NCI-H1105 treated with DMSO at 0.1 percent for 48 hours (cell line): ENCODE results near the gene MPP3.
"Not testable (repeated sequence)": the region's sequence is repeated elsewhere in the genome, so short reads cannot be mapped to it uniquely, and the experiment has no call there.

Experiments
- DNase-seq: peaks from one replicate; lab custom pipeline; 2025; lab: John Stamatoyannopoulos, UW

Gene MPP3

DNA sequence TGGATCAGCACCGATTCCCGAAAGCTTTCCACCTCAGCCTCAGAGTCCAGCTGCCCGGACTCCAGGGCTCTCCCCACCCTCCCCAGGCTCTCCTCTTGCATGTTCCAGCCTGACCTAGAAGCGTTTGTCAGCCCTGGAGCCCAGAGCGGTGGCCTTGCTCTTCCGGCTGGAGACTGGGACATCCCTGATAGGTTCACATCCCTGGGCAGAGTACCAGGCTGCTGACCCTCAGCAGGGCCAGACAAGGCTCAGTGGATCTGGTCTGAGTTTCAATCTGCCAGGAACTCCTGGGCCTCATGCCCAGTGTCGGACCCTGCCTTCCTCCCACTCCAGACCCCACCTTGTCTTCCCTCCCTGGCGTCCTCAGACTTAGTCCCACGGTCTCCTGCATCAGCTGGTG lies 29.0 kb upstream of the MPP3 start:
- DNase-seq: no peak

- no peak for DNase-seq
Observed at GRCh38 chr17:43860927-43861622, 28.1 kb upstream of the MPP3 start.

DNA sequence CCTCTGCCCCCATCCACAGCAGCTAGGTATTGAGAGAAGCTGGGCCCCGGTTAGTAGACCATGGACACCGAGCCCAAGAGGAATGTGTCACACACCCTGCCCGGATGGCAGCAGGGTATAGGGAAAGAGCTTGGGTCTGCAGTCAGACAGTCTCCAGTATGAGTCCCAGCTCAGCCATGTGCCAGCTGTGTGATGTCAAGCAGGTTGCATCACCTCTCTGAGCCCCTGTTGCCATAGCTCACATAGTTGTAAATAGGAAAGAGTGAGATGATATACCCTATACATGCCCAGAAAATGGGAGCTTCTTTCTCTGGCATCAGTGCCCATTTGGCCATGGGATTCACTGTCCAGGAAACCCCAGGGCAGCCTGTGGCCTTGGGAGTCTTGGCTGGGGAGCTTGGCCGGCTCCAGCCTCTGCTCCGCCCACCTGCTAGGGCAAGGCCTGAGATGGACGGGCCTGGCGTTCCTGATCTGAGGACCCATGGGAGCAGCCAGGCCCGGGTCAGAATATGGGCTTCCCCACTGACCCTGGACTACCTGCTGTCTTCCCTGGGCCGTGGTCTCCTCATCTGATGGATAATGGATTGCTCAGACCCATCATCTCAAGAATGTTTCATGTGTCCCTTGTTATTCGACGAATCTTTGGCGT lies 27.3 kb upstream of the MPP3 start:
- no peak for DNase-seq

DNA sequence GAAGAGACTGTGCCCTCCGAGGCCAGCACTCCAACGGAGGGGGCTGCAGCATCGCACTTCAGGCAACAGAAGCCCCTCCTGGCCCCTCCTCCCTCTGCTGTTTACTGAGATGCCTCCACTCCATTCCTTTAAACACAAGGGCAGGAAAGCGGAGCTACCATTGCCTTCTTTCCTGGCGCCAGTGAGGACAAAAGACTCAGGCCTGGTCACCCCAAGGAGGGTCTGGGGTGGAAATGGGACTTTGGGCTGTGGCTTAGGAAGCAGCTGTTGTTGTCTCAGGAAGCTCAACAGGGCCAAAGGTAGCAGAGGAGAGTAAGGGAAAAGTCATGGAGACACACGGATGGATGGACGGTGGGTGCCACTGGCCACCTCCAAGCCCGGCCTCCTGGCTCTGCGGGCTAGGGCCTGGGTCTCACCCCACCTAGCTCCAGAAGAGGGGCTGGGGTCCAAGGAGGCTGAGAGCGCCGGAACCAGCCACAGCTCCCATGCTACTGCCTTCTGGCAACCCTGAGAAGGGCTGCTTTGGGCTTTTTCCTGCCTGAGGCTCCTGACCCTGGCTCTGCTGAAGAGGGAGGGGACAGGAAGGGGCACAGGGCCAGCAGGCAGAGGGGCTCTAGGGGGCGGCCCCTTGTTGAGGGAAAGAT lies 25.1 kb upstream of the MPP3 start:
- DNase-seq: no peak

DNA sequence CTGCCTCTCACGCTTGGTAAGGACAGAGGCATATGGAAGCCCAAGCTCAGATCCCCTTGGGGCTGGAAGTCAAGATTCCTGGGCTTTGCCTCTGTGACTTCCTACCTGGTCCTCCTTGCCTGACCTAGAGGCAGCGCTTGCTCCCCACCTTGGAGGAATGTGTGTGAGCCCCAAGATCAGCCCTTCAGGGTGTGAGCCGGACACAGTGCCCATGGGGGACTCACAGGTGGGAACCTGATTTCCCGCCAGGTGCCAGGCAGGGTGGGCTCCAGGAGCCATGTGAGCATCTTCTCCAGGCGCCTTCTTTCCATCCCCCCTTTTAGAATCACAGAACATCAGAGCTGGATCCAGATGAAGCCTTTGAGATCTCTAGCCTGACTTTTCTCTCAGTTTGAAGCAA lies 24.2 kb upstream of the MPP3 start:
- no peak for DNase-seq

DNA sequence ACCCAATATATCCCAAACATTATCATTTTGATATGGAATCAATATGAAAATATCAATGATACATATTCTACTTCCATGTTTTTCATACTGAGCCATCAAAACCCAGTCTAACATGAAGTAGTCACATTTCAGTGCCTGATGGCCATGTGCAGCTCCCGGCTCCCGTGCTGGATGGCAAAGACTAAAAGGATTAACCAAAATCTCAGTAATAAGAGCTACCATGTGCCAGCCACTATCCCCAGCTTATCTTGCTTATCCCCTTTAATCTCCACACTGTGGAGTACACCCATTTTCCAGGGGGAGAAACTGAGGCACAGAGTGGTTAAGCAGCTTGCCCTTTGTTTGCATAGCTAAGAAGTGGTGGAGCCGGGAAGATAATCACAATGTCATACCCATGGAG lies 23.2 kb upstream of the MPP3 start:
- no peak for DNase-seq

DNA sequence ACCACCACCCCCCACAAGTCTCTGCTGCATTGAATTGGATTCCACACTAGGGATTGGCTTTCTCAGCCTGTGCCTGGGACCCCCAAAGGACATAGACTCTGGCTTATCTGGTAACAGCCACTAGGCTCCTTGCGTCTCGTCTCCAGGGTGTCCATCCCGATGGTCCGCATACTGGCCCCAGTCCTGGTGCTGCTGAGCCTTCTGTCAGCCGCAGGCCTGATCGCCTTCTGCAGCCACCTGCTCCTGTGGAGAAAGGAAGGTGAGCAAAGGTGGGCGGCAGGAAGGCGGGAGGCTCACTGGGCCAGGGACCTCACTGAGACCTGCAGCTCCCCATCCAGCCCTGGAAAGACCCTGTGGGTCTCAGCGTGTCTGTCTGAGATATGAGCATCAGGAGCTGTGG lies 22.1 kb upstream of the MPP3 start:
- no peak for DNase-seq

DNA sequence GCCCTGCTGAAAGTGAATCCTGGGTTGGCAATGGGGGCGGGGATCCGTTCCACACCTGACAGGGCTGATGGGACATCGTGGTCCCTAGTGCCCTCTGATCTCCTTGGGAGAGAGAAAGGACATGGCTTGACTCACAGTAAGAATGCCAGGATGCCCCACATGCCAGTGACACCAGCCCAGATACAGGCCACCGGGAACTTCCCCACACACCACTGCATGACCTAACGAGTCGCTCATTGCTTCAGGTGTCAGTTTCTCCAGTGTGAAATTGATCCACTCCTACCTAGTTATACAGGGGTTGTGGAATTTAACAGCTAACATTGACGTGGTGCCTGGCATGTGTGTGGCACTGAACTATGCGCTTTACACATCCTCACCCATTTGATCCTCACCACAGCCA lies 21.6 kb upstream of the MPP3 start:
- DNase-seq: no peak

DNA sequence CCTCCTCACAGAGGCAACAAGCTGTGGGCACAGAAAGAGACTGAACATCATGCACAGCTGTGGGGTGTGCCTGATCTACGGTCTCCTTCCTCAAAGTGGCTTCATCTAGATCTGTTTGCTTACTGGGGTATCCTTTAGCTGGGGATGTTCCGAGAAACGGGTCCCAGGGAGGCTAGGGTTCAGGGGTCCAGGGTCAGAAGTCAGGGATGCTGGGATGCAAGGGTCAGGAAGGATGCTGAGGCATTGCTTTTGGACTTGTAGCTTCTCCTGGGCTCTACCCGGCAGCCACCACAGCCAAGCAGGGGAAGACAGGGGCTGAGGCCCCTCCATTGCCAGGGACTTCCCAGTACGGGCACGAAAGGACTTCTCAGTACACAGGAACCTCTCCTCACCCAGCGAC lies 20.6 kb upstream of the MPP3 start:
- no peak for DNase-seq

- no peak for DNase-seq
Observed at GRCh38 chr17:43852571-43852970, 19.6 kb upstream of the MPP3 start.

DNA sequence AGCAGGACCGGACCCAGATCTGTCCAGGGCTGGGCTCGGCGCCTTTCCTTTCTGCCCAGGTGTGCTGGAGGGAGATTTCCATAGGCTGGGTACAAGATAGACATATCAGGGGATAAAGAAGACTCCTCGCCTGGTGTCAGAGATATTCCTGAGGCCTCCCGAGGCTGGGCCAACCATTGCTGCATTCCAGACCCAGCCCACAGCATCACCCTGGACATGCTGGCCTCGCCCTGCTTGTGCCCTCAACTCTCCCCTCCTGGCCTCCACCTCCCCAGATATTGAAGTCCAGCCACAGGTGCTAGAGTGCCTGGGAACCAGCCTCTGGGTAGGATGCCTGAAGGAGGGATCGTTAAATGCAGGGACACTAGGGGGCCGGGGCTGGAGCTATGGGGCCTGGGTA lies 16.2 kb upstream of the MPP3 start:
- no peak for DNase-seq

DNA sequence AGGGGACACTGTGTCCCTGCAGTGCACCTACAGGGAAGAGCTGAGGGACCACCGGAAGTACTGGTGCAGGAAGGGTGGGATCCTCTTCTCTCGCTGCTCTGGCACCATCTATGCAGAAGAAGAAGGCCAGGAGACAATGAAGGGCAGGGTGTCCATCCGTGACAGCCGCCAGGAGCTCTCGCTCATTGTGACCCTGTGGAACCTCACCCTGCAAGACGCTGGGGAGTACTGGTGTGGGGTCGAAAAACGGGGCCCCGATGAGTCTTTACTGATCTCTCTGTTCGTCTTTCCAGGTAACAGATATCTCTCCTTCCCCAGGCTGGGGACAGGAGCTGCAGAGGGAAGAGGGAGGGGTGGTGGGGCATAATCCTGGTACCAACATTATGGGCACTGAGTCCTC lies 15.7 kb upstream of the MPP3 start:
- no peak for DNase-seq

DNA sequence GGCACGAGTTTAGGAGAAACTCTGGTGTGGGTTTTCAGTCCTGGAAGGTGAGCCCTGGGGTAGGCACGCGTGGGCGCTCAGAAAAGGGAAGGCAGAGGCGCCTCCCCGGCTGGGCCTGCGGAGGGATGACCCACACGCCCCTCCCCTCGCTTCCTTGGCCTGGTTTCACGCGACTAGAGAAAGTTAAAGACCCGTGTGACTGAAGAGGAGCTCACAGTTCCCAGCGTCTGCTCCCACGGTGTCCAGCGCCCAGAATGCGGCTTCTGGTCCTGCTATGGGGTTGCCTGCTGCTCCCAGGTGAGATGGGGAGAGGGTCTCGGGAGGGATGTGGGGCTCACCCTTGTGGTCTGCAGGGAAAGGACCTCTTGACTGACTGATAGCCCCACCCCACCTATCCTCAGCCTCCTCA lies 14.0 kb upstream of the MPP3 start, which contains the start of gene CD300LG:
TSS of gene CD300LG (plus strand) at position 214 of the 409 bp plus-strand sequence. CDS start at position 255, 41 bp downstream.
- DNase-seq: no peak

- peak; percentile 31 for DNase-seq
Observed at GRCh38 chr17:43846221-43846712, 13.3 kb upstream of the MPP3 start.

- no peak for DNase-seq
Observed at GRCh38 chr17:43845766-43846165, 12.8 kb upstream of the MPP3 start.

GRCh38 chr17:43844241-43844640 lies 11.3 kb upstream of the MPP3 start:
- DNase-seq: no peak

DNA sequence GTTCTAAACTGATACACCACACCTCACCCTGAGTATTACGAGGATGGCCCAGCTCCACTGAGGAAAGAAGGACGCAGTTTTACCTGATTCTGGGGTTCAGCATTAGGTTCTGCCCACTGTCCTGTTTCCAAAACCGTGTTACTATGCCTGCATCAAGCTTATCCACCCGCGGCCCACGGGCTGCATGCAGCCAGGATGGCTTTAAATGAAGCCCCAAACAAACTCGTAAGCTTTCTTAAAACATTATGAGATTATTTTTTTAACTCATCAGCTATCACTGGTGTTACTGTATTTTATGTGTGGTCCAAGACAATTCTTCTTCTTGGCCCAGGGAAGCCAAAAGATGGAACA lies 10.0 kb upstream of the MPP3 start:
- no peak for DNase-seq

GRCh38 chr17:43842091-43842974 lies 9.4 kb upstream of the MPP3 start:
- not testable (repeated sequence) for DNase-seq

DNA sequence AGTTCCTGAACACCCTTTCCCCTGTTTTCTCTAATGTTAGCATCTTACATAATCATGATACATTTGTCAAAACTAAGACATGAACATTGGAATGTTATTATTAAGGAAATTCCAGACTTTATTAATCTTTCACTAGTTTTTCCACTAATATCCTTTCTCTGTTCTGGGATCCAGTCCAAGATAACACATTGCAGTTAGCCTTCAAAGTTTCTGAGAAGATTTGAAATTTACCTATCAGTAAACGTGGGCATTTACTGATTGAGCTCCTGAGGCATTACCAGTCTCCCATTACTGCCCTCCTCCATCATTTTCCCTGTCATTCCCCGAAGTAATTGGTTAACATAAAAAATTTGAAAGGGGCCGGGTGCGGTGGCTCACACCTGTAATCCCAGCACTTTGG lies 8.3 kb upstream of the MPP3 start:
- DNase-seq: no peak

DNA sequence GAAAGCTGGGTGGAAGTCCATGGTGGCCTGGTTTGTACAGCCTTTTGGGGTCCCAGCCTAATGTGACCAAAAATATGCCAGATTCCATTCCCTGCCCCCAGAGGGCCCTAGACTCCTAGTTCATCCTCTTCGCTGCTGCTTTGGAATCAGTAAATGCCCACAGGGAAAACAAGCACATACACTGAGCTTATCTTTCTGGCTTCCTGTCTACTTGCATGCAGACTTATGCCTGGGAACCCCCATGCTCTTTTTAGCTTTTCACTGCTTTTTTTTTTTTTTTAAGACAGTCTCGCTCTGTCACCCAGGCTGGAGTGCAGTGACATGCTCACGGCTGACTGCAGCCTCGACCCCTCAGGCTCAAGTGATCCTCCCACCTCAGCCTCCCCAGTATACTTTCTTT lies 7.9 kb upstream of the MPP3 start:
- no peak for DNase-seq

DNA sequence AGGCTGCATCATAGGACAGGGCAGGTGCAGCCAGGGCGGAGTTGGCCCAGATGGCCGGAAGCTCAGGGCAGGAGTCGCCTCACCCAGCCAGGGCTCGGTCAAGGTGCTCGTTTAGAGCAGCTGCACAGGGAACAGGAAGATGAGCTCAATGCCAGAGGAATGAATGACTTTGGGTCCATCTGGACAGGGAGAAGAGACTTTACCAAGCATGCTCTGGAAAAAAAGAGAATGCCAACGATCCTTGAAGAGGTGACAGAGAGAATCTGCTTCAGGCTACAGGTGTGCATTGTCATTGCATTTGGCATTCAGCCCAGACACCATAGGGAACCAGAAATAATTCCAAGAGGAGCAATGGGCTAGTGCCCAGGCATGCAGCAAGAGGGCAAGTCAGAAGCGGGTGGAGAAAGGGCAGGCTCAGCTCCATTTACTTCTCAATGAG lies 6.7 kb upstream of the MPP3 start:
- peak; percentile 91 for DNase-seq

- no peak for DNase-seq
Observed at GRCh38 chr17:43834106-43834505, 1.2 kb upstream of the MPP3 start.
